ENCODE data around the gene PTTG1. TPM values are rescaled to one million over a fixed set of nuclear protein-coding genes. Genes with fewer than 3 reads are reported as not detected.
A peak's percentile ranks its signal among the peaks of the same experiment; 100 is the strongest.

PTTG1 gene
- total RNA-seq, 1 donor from 2014 or later = 1.6 TPM

DNA sequence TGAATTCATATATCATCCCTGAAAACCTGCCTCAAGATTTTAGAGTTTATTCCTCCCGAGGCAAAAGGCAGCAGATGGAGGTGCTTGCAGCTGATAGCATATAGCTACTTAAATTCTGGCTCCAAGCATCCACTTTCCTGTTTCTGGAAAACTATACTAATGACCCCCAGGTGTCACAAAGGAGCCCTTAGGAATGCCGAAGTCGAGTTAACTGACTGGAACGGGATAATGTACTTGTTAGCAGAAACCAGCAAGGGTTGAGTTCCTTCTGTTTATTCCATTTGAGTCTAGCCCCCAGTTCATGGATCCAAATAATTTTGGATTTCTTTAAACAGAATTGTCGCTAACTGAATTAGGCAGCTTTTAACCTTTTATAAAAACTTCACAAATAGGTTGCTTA, 44.5 kb downstream of the PTTG1 start:
- intact Hi-C loops (cut with DNase I) = no loop called here
- DNase-seq = no peak
- no peak for ATAC-seq (ENCODE audit: poor library complexity)

DNA sequence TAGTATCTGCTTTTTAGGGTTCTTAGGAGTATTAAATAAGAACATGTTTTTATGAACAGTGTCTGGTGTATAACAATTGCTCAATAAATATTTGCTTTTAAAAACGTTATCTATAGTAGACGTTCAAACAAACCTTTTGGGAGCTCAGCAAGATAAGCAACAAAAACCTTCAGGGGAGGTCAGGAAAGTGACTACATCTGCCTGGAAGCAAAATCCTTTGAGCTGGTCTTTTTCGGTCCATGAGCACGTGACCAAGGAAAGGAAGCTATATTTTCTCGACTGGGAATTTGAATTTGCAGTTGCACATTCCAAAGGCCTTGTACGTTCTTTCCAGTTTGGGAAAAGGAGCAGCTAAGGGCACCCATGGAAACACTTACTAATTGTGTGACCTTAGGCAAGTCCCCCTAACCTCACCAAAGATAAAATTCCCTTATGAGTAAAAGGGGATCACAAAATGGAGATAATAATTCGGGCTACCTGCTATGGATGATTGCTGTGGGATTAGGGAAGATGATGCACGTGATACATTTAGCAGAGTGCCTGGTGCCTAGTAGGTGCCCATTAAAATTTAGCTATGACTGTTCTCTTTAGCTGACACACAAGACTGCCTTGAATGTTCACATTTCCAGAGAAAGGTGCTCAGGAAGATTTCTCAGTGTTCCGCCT, 45.4 kb downstream of the PTTG1 start:
- ATAC-seq (ENCODE audit: poor library complexity) (no peak), DNase-seq (no peak)
- intact Hi-C loops (cut with DNase I) = no loop called here

DNA sequence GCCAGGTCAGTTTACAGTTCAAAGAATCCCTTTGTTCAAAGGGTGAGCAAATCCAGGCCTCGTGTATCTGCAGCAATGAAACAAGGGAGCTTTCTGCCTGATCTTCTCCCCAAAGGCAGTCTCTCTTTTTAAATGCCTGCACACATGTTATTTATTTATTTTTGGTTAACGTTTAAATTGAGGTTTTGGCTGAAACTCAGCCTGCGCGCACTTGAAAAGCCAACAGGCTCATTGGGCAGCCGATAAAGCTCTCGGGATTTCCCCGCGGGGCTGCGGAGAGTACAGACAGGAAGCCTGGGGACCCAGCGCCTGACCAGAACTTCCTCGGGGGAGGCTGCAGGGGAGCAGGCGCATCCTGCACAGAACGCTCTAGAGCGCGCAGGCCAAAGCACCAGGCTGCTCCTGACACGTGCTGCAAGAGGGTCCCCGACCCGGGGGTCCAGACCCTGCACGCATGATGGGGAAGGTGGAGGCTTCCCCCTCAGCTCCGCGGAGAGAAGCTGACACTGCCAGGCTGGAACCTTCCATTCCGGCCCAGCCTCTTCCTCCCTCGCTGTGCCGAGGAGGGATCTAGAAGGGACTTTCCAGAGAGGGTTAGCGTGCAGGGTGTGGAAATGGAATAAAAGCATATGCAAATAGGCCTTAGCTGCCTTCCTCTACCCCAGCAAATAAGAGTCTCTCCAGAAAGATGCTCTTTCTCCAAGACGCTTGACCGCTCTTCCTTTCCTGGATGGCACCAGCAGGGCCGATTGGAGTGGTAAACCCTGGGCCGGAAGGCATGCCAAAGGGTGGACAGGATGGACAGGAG, 46.1 kb downstream of the PTTG1 start:
- DNase-seq (peak; percentile 79), ATAC-seq (ENCODE audit: poor library complexity) (peak; percentile 70)
- intact Hi-C loops (cut with DNase I) = no loop called here

DNA sequence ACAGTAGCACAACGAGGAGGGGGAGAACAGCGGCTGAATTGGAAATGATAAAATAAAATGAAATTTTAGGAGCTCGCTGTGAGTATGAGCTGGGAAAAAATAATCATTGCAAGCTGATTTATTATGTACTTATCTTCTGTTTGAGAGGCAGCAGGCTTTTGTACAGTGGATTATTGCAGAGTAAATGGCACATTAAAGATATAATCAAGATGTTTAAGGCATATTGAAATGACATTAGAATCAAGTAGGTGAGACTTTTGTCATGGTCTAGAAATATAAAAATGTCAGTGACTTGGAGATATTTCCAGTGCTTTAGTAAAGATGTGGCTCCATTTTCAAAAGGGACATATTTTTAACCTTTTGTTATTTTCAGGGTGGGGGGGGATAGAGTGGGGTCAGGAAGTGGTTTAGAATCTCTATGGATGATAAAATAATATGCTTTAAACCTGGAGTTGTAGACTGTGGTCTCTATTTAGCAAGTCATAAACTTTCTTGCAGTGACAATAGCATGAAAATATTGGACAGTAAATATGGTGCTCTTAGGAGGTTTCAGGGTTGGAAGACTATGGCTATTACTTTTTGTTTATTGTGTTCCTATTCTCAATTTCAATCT, 46.8 kb downstream of the PTTG1 start:
- DNase-seq (no peak), ATAC-seq (ENCODE audit: poor library complexity) (no peak)
- intact Hi-C loops (cut with DNase I) = no loop called here

DNA sequence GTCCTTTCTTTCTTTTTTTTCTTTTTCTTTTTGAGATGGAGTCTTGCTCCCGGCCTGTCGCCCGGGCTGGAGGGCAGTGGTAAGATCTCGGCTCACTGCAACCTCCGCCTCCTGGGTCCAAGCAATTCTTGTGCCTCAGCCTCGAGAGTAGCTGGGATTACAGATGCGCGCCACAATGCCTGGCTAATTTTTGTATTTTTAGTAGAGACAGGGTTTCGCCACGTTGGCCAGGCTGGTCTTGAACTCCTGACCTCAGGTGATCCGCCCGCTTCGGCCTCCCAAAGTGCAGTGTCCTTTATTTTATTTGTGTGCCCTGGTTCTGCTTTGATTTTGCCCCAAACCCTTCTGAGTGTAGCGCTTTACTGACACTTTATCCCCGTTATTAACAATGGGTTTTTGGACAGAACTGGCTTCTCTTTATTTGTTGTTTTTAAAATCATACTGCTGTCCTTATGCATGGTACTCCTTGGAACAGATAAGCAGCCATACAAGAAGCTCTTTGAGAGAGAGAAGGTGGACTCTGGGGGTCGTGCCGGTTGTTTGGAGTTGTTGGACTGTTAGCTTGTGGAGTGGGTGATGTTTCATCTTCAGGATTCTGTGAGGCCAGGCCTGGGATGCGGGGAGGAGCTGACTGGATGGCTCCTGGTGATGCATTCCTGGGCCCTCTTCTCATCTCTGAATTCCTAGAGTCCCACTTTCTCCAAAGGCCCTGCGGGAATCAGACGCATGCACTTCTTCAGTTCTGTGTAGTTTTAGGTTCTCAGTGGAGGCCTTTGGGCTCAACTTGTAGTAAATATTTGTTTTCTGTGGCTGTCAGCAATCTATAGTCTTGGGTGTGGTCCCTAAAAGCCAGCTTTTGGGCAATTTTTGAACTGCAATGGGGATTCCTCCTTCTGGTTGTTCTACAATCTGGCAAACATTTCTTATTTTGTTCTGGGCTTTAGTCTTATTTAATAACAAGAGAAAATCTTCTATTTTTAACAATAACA, 47.8 kb downstream of the PTTG1 start:
- intact Hi-C loops (cut with DNase I) = no loop called here
- ATAC-seq (ENCODE audit: poor library complexity) (no peak), DNase-seq (no peak)

DNA sequence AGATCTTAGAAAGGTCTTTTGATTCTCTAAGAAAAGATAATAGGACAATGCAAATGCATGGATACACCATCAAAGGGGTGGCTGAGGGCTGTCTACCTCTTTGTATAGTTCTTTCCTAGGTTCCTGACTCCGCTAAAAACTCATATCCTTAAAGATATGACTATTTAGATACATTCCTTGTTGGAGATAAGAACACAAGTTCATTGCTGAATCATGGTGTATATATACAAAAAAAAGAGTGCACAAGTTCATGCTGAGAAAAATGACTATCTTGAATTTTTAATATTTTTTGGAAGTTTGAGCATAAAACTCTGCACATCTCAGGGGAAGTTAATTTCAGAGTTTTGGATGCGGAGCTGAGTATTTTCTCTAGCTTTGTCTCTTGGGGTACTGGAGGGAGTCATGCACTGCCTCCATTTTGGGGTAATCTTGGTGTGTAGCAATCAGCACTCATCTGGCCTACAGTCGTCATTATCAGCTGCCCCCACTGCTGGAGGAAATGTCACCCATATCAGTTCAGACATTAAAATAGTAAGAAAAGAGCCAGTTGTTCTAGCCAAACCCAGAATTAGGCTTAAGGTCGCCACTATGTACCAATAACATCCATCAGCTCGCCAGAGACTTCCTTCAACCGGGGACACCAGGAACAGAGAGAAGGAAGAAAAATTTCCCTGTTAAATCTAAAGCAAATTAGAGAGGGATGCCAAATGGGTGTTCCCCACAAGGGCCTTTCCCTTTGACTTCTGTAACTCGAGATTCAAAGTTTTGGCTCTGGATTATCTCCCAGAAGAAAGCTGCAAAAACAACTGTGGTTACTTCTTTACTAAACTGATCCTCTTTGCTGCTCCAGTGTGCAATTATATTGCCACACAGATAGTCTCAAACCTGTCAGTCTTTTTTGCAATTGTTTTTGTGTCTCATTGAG, 49.0 kb downstream of the PTTG1 start:
- intact Hi-C loops (cut with DNase I) = no loop called here
- no peak for DNase-seq
- peak; percentile 75 for ATAC-seq (ENCODE audit: poor library complexity)

DNA sequence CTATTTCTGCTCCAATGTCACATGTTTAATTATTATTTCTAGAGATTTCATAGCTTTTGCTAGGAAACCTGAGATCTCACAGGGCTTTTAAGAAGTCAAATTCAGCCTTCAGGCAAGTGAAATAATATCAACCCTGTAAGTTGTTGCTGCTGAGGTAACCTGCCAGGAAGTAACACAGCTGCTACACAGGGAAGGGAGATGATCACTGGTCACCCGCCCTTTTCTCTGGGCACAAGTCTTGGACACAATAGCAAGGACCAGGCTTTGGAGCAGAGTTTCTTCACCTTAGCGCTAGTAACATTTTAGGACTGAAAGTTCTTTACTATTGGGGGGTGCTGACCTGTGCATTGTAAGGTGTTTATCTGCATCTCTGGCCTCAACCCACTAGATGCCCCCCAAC, 50.1 kb downstream of the PTTG1 start:
- intact Hi-C loops (cut with DNase I) = no loop called here
- DNase-seq = no peak
- no peak for ATAC-seq (ENCODE audit: poor library complexity)

DNA sequence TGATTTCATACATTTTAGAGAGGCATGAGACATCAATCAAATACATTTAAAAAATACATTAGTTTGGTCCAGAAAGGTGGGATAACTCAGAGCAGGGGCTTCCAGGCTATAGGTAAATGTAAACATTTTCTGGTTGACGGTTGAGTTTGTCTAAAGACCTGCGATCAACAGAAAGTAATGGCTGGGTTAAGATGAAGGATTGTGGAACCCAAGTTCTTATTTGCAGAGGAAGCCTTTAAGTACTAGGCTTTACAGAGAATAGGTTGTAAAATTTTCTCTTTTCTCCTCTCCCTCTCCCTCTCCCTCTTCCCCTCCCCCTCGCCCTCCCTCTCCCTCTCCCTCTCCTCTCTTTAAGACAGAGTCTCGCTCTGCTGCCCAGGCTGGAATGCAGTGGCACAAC, 50.8 kb downstream of the PTTG1 start:
- ATAC-seq (ENCODE audit: poor library complexity) = no peak
- DNase-seq = no peak
- intact Hi-C loops (cut with DNase I) = no loop called here

DNA sequence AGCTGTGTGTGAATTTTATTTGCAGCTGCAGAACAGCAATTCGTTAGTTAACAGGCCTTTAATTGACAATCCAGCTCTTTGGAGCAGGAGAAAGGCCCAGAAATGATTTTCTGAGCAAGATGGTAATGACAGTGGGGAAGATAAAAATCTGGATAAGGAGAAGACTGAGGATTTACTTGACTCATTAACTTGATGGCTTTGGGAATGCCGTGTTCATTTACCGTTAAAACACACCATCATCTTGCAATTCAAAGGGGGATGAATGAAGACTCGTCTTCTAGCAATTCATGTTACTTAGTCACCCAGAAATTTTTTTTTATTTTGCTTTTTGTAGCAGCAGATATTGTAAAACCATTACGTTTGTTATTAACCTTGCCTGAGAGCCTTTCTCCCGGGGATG, 52.0 kb downstream of the PTTG1 start:
- no peak for ATAC-seq (ENCODE audit: poor library complexity)
- DNase-seq = no peak
- intact Hi-C loops (cut with DNase I) = no loop called here

DNA sequence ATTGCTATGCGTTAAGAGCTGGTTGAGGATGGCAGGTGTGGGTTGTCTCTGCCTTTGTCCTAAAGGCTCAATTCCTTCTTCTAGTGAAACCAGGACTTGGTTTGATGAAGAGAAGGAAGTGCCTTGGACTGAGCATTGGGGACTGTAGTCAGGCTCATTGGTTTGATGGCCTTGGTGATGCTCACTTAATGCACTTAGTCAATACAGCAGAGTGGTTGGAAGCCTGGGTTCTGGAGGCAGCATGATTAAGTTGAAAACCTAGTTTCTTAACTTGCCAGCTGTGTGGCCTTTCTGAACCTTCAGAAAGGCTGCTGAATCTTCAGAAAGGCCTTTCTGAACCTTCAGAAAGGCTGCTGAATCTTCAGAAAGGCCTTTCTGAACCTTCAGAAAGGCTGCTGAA, 52.4 kb downstream of the PTTG1 start:
- intact Hi-C loops (cut with DNase I) = no loop called here
- no peak for ATAC-seq (ENCODE audit: poor library complexity)
- DNase-seq = no peak

DNA sequence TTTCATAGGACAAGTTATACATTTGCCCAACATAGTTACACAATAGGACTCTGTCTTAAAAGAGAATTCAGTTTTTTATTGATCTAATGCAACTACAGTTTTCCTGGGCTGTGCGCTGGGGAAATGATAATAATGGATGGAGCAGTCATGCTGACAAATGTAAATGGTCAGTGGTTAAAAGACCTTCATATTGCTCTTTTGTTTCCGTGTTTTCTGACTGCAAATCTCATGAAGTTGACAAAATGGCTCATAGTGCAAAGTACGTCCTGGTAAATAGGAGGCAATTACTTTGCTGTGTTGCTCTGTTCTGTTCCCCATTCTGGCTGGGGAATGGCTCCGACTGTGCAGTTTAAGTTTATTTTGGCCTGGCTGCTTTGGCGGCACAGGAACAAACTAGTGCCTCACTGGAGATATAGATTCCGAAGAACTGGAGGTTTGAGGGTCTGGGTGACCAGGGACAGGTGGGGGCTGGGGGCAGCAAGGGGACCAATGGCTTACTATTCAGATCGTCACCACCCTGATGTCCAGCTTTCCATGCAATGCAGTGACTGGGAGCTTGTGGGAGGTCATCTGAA, 54.3 kb downstream of the PTTG1 start:
- ATAC-seq (ENCODE audit: poor library complexity) (no peak), DNase-seq (no peak)

DNA sequence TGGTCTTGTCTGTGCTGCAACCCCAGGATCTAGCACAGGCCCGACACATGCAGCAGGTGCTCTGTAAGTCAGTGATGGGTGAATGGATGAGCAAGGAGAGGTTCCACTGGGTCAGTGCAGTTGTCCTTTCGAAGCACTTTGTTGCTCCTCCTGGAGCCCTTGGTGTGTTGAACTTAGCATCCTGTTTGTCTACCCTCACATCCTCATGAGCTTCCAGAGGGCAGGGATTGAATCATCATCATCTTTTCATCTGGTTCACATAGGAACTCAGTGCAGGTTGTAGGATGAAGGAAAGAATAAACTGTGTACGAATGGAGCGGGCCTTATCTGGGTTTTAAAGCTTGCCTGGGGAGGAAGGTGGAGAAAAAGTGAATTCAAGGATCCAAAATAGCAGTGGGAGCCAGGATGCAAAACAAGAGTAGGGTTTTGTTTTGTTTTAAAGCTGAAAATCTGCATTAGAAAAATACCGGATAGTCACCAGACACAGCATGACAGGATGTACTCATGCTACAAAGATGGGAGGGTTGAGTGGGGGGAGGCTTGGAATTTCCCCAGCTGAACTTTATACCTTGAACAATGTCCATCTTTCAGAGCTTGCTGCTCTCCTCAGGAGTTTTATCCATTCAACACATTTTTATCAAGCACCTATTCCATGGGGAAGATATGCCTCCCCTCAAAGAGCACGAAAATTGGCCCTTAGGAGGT, 55.8 kb downstream of the PTTG1 start:
- ATAC-seq (ENCODE audit: poor library complexity) (no peak), DNase-seq (no peak)
- intact Hi-C loops (cut with DNase I) = no loop called here

More for the DNA sequence above, 54.3 kb downstream of the PTTG1 start:
- intact Hi-C loops (cut with DNase I) = no loop called here

DNA sequence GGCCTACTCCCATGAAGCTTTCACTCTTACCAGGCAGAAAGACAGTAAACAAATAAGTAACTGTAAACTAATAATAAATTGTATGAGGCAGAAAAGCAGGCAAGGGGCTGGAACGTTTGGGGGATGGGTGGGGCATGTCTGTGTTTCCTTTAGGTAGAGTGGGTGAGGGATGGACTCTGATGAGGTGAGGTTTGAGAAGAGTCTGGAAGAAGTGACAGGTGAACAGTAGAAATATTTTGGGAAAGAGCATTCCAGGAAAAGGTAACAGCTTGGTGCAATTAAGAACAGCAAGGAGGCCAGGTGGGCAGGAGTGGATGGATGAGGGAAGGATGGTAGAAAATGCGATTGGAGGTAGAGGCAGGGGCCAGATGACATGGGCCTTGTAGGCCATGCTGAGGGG, 56.5 kb downstream of the PTTG1 start:
- DNase-seq = no peak
- no peak for ATAC-seq (ENCODE audit: poor library complexity)
- intact Hi-C loops (cut with DNase I) = no loop called here

Measured in Right ventricle myocardium superior (tissue), 1 donor.